ENCODE results near the gene MYO16. TPM values are rescaled to one million over a fixed set of nuclear protein-coding genes. Genes with fewer than 3 reads are reported as not detected.

The MYO16 gene
- total RNA-seq, 3 donors from 2014 or later = 0.15 to 0.48 (median 0.33) TPM

- Histone ChIP-seq H3K9me3 (no peaks in the 10 kb centered on the region), H3K27ac (no peak overlapping the region), H3K27me3 (no peaks in the 10 kb centered on the region), H3K4me3 (no peak overlapping the region), H3K36me3 (no peaks in the 10 kb centered on the region), H3K4me1 (no peaks in the 10 kb centered on the region)
- intact Hi-C loops (cut with DNase I; ENCODE audit: low total_unique reads) = no loop called here
- TF ChIP-seq CTCF (IDR thresholded peaks at IDR 0.05) = no peak
- TF ChIP-seq POLR2AphosphoS5 (IDR thresholded peaks at IDR 0.05) = no peak
- no peak for TF ChIP-seq POLR2A (IDR thresholded peaks at IDR 0.05)
- no peak for DNase-seq (ENCODE audit: low spot score in 2 of 2)
These were observed 204.8 kb downstream of the MYO16 start for GRCh38 chr13:108834193-108834592.

GRCh38 chr13:108835083-108835482 lies 205.7 kb downstream of the MYO16 start:
- TF ChIP-seq POLR2AphosphoS5 (IDR thresholded peaks at IDR 0.05) (no peak), CTCF (IDR thresholded peaks at IDR 0.05) (no peak), POLR2A (IDR thresholded peaks at IDR 0.05) (no peak)
- intact Hi-C loops (cut with DNase I; ENCODE audit: low total_unique reads) = no loop called here
- no peaks in the 10 kb centered on the region for H3K36me3 ChIP-seq

GRCh38 chr13:108850691-108851090 lies 221.3 kb downstream of the MYO16 start:
- no peaks in the 10 kb centered on the region for H3K27me3 ChIP-seq
- H3K9me3 ChIP-seq = no peaks in the 10 kb centered on the region
- intact Hi-C loops (cut with DNase I; ENCODE audit: low total_unique reads) = loop anchor here (5.0 kb wide), 1 partner anchor 838 kb away; no protein-coding TSS in a partner anchor
- no peak overlapping the region for H3K27ac ChIP-seq
- H3K4me3 ChIP-seq = no peak overlapping the region
- no peaks in the 10 kb centered on the region for H3K36me3 ChIP-seq
- no peak for TF ChIP-seq POLR2AphosphoS5 (IDR thresholded peaks at IDR 0.05)
- no peak for TF ChIP-seq POLR2A (IDR thresholded peaks at IDR 0.05)
- TF ChIP-seq CTCF (IDR thresholded peaks at IDR 0.05) = no peak
- no peak for DNase-seq (ENCODE audit: low spot score in 2 of 2)
- H3K4me1 ChIP-seq = no peaks in the 10 kb centered on the region

More at GRCh38 chr13:108835083-108835482, 205.7 kb downstream of the MYO16 start:
- H3K9me3 ChIP-seq = no peaks in the 10 kb centered on the region
- no peak overlapping the region for H3K27ac ChIP-seq
- H3K4me3 ChIP-seq = no peak overlapping the region
- H3K27me3 ChIP-seq = no peaks in the 10 kb centered on the region
- no peak for DNase-seq (ENCODE audit: low spot score in 2 of 2)
- H3K4me1 ChIP-seq = no peaks in the 10 kb centered on the region

- TF ChIP-seq POLR2AphosphoS5 (IDR thresholded peaks at IDR 0.05) = no peak
- TF ChIP-seq CTCF (IDR thresholded peaks at IDR 0.05) = no peak
- no peak for TF ChIP-seq POLR2A (IDR thresholded peaks at IDR 0.05)
These were observed 222.2 kb downstream of the MYO16 start for GRCh38 chr13:108851660-108852059.

GRCh38 chr13:108853031-108853430 lies 223.6 kb downstream of the MYO16 start:
- no peak for DNase-seq (ENCODE audit: low spot score in 2 of 2)
- H3K9me3 ChIP-seq = no peaks in the 10 kb centered on the region
- no peak overlapping the region for H3K27ac ChIP-seq
- intact Hi-C loops (cut with DNase I; ENCODE audit: low total_unique reads) = loop anchor here (5.0 kb wide), 1 partner anchor 841 kb away; no protein-coding TSS in a partner anchor
- TF ChIP-seq POLR2AphosphoS5 (IDR thresholded peaks at IDR 0.05) (no peak), POLR2A (IDR thresholded peaks at IDR 0.05) (no peak), CTCF (IDR thresholded peaks at IDR 0.05) (no peak)
- no peaks in the 10 kb centered on the region for H3K4me1 ChIP-seq
- no peaks in the 10 kb centered on the region for H3K27me3 ChIP-seq
- no peak overlapping the region for H3K4me3 ChIP-seq
- no peaks in the 10 kb centered on the region for H3K36me3 ChIP-seq

More at GRCh38 chr13:108851660-108852059, 222.2 kb downstream of the MYO16 start:
- H3K4me3 ChIP-seq = no peak overlapping the region
- no peak overlapping the region for H3K27ac ChIP-seq
- no peak for DNase-seq (ENCODE audit: low spot score in 2 of 2)
- no peaks in the 10 kb centered on the region for H3K4me1 ChIP-seq
- H3K9me3 ChIP-seq = no peaks in the 10 kb centered on the region
- no peaks in the 10 kb centered on the region for H3K36me3 ChIP-seq
- intact Hi-C loops (cut with DNase I; ENCODE audit: low total_unique reads) = loop anchor here (5.0 kb wide), 1 partner anchor 839 kb away; no protein-coding TSS in a partner anchor
- H3K27me3 ChIP-seq = no peaks in the 10 kb centered on the region

Measured in breast epithelium (tissue), 4 donors.